HG02884 (cell line): ENCODE measurements around the gene CCR5.
"Not testable (repeated sequence)": the region's sequence is repeated elsewhere in the genome, so short reads cannot be mapped to it uniquely, and the experiment has no call there.

Source experiments
- ATAC-seq: cut with Tn5 transposase; IDR thresholded peaks from one replicate; pipeline ENCODE4 v1.9.1; 2021; ENCODE audit warnings: mild to moderate bottlenecking, moderate library complexity; ENCODE audit not compliant: unreplicated experiment

Gene CCR5

GRCh38 chr3:46383211-46383950 lies 12.6 kb downstream of the CCR5 start:
- no peak for ATAC-seq

DNA sequence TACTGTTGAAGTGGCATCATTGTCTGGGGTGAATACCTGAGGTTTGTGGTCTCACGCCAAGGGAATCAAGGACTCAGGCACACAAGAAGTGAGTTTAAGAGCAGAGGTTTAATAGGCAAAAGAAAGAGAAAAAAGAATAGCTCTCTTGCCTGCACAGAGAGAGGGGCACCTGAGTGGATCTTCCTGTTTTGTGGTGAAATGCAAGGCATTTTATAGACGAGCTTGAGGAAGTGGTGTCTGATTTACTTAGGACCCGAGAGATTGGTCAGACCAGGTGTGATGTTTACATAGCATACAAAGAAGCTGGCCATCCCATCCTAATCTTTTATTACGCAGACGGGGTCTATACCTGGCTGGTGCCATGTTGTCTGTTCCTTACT lies 13.2 kb downstream of the CCR5 start:
- no peak for ATAC-seq

GRCh38 chr3:46386205-46386604 lies 15.5 kb downstream of the CCR5 start:
- no peak for ATAC-seq

DNA sequence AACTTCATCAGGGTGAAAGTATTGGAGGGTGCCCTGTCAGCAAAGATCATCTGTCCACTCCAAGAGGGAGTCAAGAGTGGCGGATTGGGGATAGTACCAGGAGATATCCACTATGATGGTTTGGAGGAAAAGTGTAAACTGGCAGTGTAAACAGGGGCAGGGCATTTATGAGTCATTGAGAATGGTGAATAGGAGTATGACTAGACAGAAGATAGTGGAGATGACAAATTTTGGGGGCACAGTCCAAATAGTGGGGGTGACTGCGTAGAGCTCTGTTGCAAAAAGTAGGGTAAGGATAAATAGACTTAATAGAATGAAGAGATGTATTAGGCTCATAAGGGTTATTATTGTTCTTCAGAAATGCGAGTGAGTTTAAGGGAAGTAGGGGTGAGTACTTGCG lies 18.1 kb downstream of the CCR5 start:
- ATAC-seq: not testable (repeated sequence)

- no peak for ATAC-seq
Observed at GRCh38 chr3:46389306-46389705, 18.6 kb downstream of the CCR5 start.

DNA sequence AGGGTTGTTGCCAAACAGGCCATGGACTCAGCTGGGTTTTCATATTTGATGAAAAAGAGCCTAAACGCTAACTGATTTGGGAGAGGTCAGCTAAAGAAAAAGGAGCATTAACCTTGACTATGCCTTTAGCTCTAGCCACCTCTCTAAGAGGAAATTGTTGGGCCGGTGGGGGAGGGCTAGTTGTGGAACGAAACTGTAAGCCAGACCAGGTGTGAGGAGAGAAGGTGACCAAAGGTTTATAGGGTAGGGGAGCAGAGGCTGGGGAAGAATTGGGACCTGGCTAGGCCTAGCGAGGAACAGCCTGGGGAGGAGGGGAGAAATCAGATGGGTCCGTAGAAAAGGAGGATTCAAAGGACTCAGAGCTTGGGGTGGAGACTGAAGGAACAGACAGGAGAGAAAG lies 20.8 kb downstream of the CCR5 start:
- ATAC-seq: not testable (repeated sequence)

- ATAC-seq: no peak
Observed at GRCh38 chr3:46393011-46393410, 22.3 kb downstream of the CCR5 start.

DNA sequence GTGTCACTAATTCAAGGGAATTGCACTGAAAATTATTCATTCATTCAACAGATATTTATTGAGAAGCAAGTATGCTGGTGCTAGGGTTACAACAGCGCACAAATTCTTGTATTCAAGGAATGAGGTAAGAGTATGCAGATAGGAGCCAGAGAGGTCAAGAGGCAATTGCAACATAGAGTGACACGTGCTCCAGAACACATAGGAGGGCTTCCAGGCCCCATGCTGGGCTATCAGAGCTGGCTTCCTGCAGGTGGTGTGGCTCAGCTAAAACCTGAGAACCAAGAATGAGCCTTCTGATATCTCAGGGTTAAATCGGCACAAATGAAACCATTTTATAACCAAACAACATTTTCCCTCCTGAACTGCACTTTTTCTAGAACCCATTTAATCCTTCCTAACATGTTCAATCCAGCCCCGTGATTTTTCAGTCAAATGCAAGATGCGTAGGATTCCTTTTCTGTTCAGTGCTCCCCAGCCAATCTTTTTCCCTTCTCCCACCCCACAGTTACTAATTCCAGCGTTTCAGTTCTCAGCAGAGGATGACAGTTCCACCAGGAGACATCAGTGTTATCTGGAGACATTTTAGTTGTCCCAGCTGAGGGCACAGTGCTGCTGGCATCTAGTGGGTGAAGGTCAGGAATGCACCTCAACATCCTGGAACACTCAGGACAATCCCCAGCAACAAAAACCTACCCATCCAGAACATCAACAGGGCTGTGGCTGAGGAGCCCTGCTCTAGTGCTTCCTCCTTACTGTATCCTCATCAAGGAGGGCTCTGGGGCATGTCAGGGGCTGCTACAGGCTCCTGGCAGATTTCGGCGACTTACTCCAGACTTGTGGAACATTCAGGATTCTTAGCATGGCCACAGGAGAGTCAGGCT lies 23.0 kb downstream of the CCR5 start:
- no peak for ATAC-seq

DNA sequence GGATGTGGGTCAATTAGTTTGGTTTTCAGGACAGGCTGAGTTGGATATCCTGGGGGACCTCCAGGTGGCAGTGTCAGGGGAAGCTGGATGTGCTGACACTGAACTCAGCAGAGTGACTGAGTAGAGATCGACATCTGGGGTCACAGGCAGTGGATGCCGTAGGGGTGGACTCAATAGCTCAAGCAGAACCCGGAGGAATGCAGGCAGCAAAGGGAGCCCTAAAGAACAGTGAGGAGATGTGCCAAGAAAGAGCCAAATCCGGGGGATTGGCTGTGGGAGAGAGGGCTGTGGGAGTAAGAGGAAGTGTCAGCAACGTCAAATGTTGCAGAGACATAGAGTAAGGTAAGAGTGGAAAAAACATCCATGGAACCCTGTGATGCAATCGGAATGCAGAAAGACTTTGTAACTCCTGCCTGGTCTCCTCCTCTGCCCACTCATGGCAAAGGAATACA lies 24.5 kb downstream of the CCR5 start:
- ATAC-seq: no peak

DNA sequence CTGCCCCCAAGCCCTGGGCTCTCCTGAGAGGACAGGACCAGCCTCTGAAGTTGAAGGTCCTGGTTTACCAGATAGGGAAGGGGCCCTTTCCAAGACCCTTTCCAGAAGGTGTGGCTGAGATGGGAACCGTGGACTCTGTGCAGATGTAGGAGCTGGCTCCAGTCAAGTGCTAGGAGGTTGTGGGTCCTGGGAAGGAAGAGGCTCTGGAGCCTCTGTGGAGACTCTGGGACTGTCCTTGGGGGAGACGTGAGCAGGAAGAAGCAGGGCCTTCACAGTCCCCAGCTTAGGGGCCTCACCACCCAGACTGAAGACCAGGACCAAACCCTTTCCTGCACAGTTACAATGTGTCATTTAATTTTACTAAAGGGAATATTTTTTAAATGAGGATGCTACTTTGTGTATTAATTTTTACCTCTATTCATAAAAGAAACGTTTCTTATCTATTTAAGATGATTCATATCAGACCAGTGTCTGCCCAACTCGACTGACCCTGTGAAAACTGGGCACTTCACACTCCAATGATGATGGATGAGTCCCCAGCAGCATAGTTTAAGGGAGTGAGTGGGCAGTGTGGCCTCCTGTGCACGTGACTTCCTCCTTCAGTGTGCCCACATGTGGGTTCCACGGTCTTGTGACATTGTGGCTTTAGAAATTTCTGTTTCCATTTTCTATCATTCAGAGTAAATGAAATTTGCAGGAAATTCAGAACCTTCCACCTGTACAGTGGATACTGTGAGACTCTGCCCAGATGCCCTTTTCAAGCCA lies 25.2 kb downstream of the CCR5 start:
- no peak for ATAC-seq

- ATAC-seq: no peak
Observed at GRCh38 chr3:46397111-46397510, 26.4 kb downstream of the CCR5 start.

DNA sequence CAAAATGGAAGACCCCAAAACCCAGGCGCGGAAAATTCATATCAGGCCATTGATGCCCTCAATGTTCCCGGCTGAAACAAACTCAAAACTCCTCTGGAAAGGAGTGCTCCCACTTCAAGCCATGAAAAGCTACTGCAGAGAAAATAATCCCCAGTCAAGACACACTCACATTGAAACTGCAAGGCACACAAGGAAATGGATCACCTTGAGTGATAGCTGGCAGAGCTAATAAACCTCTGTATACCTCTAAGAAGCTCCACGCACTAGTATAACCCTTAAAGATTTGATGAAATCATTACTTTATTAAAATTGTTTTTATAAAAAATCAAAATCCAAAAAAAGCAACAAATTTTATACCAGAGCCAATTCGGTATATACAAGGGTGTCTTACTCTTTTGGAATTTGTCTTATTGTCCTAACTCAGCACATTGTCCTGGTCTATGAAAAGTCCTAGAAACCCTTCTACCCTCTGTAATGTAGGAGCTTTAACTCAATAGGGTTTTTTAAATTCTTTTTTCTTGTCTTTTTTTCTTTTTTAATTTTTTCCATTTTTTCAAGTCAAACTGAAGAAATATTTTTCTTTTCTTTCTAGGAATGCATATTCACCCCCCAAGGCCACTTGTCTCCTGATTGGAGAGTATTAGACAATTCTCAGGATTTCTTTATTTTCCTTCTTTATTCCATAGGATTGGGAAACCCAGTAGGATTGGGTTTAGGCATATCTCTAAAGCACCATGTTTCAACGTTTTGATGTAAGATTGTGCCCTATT lies 27.6 kb downstream of the CCR5 start:
- no peak for ATAC-seq

- no peak for ATAC-seq
Observed at GRCh38 chr3:46399098-46399497, 28.4 kb downstream of the CCR5 start.

DNA sequence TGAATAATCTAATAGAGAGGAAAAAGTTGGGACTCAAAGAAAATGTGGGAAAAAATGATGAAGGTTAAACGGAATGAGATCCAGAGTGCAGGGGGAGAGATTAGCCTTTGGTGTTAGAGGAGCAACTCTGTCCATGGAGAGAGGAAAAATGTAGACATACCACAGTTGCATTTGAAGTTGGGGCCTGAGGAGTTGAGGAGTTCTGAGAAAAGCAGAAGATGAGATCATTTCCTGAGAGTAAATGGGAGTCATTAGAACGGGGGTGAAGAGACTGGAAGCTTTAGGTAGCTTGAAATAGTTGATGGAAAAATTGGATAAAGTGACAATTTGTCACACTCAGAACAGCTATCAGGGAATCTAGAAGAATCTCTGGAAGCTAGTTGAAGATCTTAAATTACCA lies 28.8 kb downstream of the CCR5 start:
- no peak for ATAC-seq

GRCh38 chr3:46400000-46400734 lies 29.4 kb downstream of the CCR5 start:
- no peak for ATAC-seq

GRCh38 chr3:46400846-46401245 lies 30.1 kb downstream of the CCR5 start:
- ATAC-seq: no peak

DNA sequence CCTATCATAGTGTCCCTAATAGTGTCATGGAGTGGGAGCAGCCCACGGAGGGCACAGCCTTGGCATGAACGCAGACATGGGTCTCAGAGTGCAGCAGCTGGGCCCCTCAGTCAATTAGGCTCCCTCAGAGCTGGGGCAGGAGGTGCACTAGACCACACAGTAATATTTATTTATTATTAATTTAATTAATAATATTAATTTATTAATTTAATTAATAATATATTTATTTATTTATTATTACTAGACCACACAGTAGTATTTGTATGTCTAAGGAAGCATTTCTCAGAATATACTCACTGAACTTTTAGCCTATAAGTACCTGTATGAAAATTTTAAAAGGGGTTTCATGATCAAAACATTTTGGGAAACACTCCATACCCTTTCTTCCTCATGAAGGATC lies 30.8 kb downstream of the CCR5 start:
- ATAC-seq: no peak

DNA sequence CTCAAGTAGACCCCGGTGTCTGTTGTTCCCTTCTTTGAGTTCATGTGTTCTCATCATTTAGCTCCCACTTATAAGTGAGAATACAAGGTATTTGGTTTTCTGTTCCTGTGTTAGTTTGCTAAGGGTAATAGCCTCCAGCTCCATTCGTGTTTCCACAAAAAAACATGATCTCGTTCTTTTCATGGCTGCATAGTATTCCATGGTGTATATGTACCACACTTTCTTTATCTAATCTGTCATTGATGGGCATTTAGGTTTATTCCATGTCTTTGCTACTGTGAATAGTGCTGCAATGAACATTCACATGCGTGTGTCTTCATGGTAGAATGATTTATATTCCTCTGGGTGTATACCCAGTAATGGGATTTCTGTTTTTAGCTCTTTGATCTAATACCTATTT lies 32.2 kb downstream of the CCR5 start:
- not testable (repeated sequence) for ATAC-seq

GRCh38 chr3:46405301-46406019 lies 34.7 kb downstream of the CCR5 start:
- no peak for ATAC-seq
